ENCODE data around the gene COL1A1.

Gene COL1A1

DNA sequence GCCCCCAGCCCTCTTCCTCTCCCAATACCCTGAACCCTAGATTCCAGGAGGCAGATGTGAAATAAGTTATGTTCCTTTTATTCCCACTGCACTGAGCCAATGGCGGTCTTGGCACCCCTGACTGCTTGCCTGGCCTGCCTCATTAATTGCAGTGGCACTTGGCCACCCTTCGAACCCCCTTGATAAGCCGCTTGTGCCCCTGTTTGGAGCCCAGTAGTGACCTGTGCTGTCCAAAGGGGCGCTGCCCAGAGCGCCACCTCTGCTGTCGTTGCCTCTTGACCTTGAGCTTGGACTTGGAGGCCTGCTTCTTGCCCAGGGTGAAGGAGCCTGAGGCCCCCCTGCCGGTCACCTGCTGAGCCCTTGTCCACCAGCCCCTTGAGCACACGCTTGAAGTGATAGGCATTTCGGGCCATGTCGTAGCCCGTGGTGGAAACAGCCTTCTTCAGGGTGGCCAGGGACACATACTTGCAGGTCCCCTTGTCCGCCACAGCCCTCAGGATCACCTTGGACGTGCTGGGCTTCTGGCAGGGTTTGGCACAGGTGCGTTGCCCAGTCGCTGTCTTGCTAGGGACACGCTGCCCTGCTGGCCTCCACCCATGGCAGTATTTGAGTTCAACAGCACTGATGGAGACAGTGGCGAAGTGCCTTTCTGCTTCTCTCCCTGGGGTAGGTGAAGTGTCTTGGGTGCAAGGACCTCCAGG is 29.9 kb downstream of the COL1A1 start:
- POLR2A ChIA-PET, result interaction anchor here (1.6 to 44.9 kb wide), 2 partner anchors 94 to 119 kb away, joined by 9 to 2316 read pairs; partner anchors contain the start of gene TMEM92
- CTCF ChIA-PET, result interaction anchor here (1.4 to 15.2 kb wide), 5 partner anchors 10 to 124 kb away, joined by 4 to 455 read pairs (median 44); partner anchors contain the start of gene TMEM92

DNA sequence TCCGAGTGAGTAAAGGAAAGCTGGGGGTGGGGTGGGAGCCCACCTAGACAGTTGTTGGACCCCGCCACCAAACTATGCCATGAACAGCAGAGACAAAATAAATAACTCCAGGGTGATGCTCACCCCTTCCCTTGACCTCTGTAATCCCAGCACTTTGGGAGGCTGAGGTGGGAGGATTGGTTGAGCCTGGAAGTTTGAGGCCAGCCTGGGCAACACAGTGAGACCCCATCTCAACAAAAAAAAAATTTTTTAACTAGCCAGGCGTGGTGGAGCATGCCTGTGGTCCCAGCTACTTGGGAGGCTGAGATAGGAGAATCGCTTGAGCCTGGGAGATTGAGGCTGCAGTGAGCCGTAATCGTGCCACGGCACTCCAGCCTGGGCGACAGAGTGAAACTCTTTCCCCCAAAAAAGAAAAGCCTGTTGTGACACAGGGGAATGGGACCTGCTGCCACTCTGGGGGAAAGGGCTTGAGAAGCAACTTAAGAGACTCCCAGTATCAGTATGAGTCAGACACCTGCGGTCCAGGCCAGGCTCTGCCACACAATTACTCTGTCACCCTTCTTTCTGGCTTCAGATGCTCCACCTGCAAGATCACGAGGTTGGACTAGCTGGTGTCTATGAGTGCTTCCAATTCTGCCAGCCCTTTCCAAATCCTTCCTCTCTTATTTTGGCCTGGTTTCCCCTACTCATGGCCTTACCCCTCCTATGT is 30.6 kb downstream of the COL1A1 start:
- ChIA-PET POLR2A (interaction anchor here (0.9 to 44.9 kb wide), 5 partner anchors 20 to 126 kb away, joined by 3 to 2316 read pairs (median 6); partner anchors contain the start of gene TMEM92), CTCF (interaction anchor here (1.4 to 15.2 kb wide), 10 partner anchors 9 to 191 kb away, joined by 3 to 455 read pairs (median 7); partner anchors contain the start of genes PDK2 and TMEM92)
- TF ChIP-seq, protein P1, sequence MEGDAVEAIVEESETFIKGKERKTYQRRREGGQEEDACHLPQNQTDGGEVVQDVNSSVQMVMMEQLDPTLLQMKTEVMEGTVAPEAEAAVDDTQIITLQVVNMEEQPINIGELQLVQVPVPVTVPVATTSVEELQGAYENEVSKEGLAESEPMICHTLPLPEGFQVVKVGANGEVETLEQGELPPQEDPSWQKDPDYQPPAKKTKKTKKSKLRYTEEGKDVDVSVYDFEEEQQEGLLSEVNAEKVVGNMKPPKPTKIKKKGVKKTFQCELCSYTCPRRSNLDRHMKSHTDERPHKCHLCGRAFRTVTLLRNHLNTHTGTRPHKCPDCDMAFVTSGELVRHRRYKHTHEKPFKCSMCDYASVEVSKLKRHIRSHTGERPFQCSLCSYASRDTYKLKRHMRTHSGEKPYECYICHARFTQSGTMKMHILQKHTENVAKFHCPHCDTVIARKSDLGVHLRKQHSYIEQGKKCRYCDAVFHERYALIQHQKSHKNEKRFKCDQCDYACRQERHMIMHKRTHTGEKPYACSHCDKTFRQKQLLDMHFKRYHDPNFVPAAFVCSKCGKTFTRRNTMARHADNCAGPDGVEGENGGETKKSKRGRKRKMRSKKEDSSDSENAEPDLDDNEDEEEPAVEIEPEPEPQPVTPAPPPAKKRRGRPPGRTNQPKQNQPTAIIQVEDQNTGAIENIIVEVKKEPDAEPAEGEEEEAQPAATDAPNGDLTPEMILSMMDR (IDR thresholded peaks at IDR 0.05; ENCODE audit: insufficient read depth, low read length, missing control alignments), result no peak

More for the DNA sequence above, 29.9 kb downstream of the COL1A1 start:
- no peak for DNase-seq (ENCODE audit: low read depth, low spot score)
- TF ChIP-seq, protein P1 (IDR thresholded peaks at IDR 0.05; ENCODE audit: insufficient read depth, low read length, missing control alignments), result no peak
- H3K4me3 ChIP-seq (ENCODE audit: low read depth, low read length), result no peak overlapping the region

DNA sequence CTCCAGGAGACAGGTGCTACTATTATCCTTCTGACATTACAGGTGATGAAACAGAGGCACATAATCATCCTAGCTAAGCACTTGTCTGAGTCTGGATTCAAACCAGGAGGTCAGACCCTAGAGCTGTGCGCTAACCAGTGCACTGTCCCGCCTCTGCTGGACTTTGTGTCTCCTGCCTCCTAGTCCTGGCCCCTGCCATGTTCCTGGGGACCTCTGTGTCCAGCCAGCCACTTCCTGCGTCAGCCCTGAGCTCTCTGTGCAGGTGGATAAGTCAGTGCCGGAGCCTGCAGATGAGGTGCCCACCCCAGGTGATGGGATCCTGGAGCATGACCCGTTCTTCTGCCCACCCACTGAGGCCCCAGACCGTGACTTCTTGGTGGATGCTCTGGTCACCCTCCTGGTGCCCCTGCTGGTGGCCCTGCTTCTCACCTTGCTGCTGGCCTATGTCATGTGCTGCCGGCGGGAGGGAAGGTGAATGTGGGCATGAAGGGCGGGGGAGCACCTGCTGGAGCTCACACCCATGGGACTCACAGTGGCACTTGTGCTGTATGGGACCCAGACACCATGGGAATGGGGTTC is 31.5 kb downstream of the COL1A1 start:
- CTCF ChIA-PET, result interaction anchor here (0.6 to 15.2 kb wide), 40 partner anchors 7 to 192 kb away, joined by 3 to 455 read pairs (median 5); partner anchors contain the start of genes COL1A1, PDK2 and TMEM92
- POLR2A ChIA-PET, result interaction anchor here (0.9 to 44.9 kb wide), 13 partner anchors 8 to 176 kb away, joined by 3 to 2316 read pairs (median 5); partner anchors contain the start of genes COL1A1, TMEM92 and XYLT2
- H3K4me3 ChIP-seq (ENCODE audit: low read depth, low read length), result no peak overlapping the region
- TF ChIP-seq, protein P1 (IDR thresholded peaks at IDR 0.05; ENCODE audit: insufficient read depth, low read length, missing control alignments), result no peak
- no peak for DNase-seq (ENCODE audit: low read depth, low spot score)

More for the DNA sequence above, 30.6 kb downstream of the COL1A1 start:
- H3K4me3 ChIP-seq (ENCODE audit: low read depth, low read length), result no peak overlapping the region
- no peak for DNase-seq (ENCODE audit: low read depth, low spot score)

DNA sequence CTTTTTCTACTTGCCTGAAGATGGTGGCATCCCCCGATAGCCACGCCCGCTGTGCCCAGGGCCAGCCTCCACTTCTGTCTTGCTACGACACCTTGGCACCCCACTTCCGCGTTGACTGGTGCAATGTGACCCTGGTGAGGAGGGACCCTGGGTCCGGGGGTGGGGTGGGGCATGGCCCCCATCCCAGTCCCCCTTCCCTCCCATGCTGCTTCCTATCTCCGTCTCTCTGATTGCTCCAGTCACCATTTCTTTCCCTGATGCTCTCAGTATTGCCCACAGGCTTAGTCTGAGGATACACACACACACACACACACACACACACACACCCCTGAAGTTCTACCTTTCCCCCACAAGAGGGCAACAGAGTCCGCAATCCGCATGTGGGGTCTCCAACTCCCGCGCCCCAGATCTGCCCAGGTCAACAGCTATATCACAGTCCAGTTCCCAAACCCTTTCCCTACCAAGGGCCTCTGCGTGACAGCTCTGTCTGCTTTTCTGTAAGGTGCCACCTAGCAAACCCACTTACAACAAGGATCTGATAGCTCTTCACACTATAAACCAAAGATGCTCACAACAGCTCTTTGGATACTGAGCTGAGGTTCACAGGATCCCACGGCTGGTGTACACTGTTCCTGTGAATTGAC is 32.2 kb downstream of the COL1A1 start:
- ChIA-PET POLR2A (interaction anchor here (1.0 to 44.9 kb wide), 12 partner anchors 9 to 177 kb away, joined by 3 to 2316 read pairs (median 6); partner anchors contain the start of genes COL1A1, TMEM92 and XYLT2), CTCF (interaction anchor here (0.6 to 15.2 kb wide), 42 partner anchors 8 to 193 kb away, joined by 3 to 455 read pairs (median 5); partner anchors contain the start of genes COL1A1, PDK2 and TMEM92)
- TF ChIP-seq, protein P1 (IDR thresholded peaks at IDR 0.05; ENCODE audit: insufficient read depth, low read length, missing control alignments), result peak; percentile 84
- no peak for DNase-seq (ENCODE audit: low read depth, low spot score)
- H3K4me3 ChIP-seq (ENCODE audit: low read depth, low read length), result no peak overlapping the region

DNA sequence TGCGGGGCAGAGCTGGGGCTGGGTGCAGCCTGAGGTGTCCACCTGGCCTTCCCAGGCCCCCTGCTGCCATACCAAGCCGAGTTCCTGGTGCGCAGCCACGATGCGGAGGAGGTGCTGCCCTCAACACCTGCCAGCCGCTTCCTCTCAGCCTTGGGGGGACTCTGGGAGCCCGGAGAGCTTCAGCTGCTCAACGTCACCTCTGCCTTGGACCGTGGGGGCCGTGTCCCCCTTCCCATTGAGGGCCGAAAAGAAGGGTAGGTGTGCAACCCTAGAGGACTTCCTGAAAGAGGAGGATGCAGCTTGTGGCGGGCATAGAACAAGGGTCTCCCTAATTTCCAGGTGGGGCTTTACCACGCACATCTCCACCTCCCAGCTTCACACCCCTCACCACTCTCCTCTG is 33.1 kb downstream of the COL1A1 start:
- ChIA-PET POLR2A (no interaction called here), CTCF (interaction anchor here (0.7 to 15.2 kb wide), 13 partner anchors 9 to 311 kb away, joined by 3 to 455 read pairs (median 5); partner anchors contain the start of genes PDK2 and TMEM92)
- TF ChIP-seq, protein P1 (IDR thresholded peaks at IDR 0.05; ENCODE audit: insufficient read depth, low read length, missing control alignments), result no peak
- DNase-seq (ENCODE audit: low read depth, low spot score), result no peak
- H3K4me3 ChIP-seq (ENCODE audit: low read depth, low read length), result no peak overlapping the region
